Osteoblast (primary cell): ENCODE measurements around the gene MGMT. TPM values are rescaled to one million over a fixed set of nuclear protein-coding genes. Genes with fewer than 3 reads are reported as not detected.
A peak's percentile ranks its signal among the peaks of the same experiment; 100 is the strongest.

Source experiments
- DNase-seq: peaks from one replicate; pipeline ENCODE4 v3.0.0; 2011; ENCODE audit warnings: low spot score, mixed read lengths; ENCODE audit not compliant: insufficient read length; ENCODE audit errors: missing footprints
- H2AFZ ChIP-seq: 2 replicates; pipeline ENCODE4 v1.6.0; 2011; ENCODE audit warnings: mild to moderate bottlenecking, low read length
- H3K27ac ChIP-seq: 2 replicates; pipeline ENCODE4 v1.5.1; 2011; ENCODE audit warnings: mild to moderate bottlenecking, low read depth, low read length, moderate library complexity
- H3K27me3 ChIP-seq: 2 replicates; pipeline ENCODE4 v1.6.0; 2012; ENCODE audit warnings: mild to moderate bottlenecking, control low read depth, inconsistent platforms, low read length, moderate library complexity; ENCODE audit not compliant: insufficient read depth
- H3K36me3 ChIP-seq: 2 replicates; pipeline ENCODE4 v1.5.1; 2011; ENCODE audit warnings: mild to moderate bottlenecking, low read length, control low read depth, moderate library complexity; ENCODE audit not compliant: insufficient read depth
- H3K4me1 ChIP-seq: 2 replicates; pipeline ENCODE4 v1.5.1; 2011; ENCODE audit warnings: mild to moderate bottlenecking, low read length, control low read depth, moderate library complexity; ENCODE audit not compliant: insufficient read depth
- H3K4me2 ChIP-seq: 2 replicates; pipeline ENCODE4 v1.6.0; 2011; ENCODE audit warnings: mild to moderate bottlenecking, low read length; ENCODE audit not compliant: insufficient read depth
- H3K4me3 ChIP-seq: fragments of 200-600 bp; sonication (generic); 3 replicates; pipeline ENCODE4 v1.5.1; 2012; ENCODE audit warnings: mild to moderate bottlenecking, low read length, inconsistent platforms; ENCODE audit not compliant: insufficient read depth
- H3K79me2 ChIP-seq: 2 replicates; pipeline ENCODE4 v1.6.0; 2012; ENCODE audit warnings: mild to moderate bottlenecking, low read length, control low read depth, inconsistent platforms; ENCODE audit not compliant: insufficient read depth
- H3K9me3 ChIP-seq: 2 replicates; pipeline ENCODE4 v1.5.1; 2011; ENCODE audit warnings: low read depth, low read length, control low read depth
- H4K20me1 ChIP-seq: 2 replicates; pipeline ENCODE4 v1.6.0; 2012; ENCODE audit warnings: mild to moderate bottlenecking, low read length, control low read depth; ENCODE audit not compliant: insufficient read depth
- total RNA-seq: library from RNA; depleted of rRNA; stranded (reverse); fragments of >200 nt; gene quantifications from 2 replicates; pipeline ENCODE4 v1.2.3, GENCODE V29; 2012
- TF ChIP-seq, protein P1 (sequence below): IDR thresholded peaks from 2 replicates; pipeline ENCODE4 v1.5.1; 2011; ENCODE audit warnings: mild to moderate bottlenecking, low read depth, low read length, moderate library complexity; ENCODE audit errors: extremely low read depth

Gene MGMT
- total RNA-seq, 1 donor = 21.0 TPM

DNA sequence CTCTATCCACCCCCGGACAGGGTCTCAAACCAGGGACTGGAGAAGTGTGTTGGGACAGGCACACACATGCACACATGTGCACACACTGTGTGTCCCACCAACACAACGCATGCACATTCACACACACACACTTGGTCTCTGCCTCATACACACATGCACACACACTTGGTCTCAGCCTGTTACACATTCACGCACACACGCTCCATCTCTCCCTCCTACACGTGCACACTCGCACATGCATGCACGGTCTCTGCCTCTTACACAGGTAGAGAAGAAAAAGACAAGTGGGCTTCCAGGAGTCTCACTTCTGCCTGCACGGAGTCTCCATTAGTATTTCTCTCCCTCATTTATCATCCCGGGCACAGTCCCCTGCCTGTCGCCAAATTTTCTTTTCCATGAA lies 325.8 kb downstream of the MGMT start:
- no peak overlapping the region for H3K4me3 ChIP-seq
- peak; percentile 9 for DNase-seq
- no peak overlapping the region for H3K27ac ChIP-seq
- TF ChIP-seq, protein P1, sequence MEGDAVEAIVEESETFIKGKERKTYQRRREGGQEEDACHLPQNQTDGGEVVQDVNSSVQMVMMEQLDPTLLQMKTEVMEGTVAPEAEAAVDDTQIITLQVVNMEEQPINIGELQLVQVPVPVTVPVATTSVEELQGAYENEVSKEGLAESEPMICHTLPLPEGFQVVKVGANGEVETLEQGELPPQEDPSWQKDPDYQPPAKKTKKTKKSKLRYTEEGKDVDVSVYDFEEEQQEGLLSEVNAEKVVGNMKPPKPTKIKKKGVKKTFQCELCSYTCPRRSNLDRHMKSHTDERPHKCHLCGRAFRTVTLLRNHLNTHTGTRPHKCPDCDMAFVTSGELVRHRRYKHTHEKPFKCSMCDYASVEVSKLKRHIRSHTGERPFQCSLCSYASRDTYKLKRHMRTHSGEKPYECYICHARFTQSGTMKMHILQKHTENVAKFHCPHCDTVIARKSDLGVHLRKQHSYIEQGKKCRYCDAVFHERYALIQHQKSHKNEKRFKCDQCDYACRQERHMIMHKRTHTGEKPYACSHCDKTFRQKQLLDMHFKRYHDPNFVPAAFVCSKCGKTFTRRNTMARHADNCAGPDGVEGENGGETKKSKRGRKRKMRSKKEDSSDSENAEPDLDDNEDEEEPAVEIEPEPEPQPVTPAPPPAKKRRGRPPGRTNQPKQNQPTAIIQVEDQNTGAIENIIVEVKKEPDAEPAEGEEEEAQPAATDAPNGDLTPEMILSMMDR = no peak
- H3K36me3 ChIP-seq = no peaks in the 10 kb centered on the region
- no peaks in the 10 kb centered on the region for H3K27me3 ChIP-seq
- no peak overlapping the region for H2AFZ ChIP-seq
- H3K79me2 ChIP-seq = no peaks in the 10 kb centered on the region
- no peaks in the 10 kb centered on the region for H4K20me1 ChIP-seq
- H3K4me1 ChIP-seq = peaks cover 8% of the 10 kb centered on the region
- H3K9me3 ChIP-seq = no peaks in the 10 kb centered on the region
- no peak overlapping the region for H3K4me2 ChIP-seq

DNA sequence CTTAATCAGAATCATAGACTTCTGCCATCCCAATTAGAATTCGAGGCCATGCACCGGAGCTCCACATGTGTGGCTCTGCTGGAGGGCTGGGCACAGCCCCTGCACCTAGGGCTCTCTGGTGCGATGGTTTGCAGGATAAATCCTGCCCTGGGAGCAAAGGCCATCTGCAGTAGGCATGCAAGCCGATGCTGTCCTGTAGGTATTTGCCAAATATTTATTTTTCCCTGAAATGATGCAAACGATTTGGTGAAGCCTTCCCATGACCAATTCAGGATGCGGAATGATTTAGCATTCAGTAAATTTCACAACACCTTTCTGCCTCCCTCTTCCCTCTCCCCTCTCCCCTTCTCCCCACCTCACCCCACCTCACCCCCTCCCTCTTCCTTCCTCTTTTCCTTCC lies 326.4 kb downstream of the MGMT start:
- Histone ChIP-seq H3K79me2 (no peaks in the 10 kb centered on the region), H2AFZ (no peak overlapping the region), H3K36me3 (no peaks in the 10 kb centered on the region), H3K9me3 (no peaks in the 10 kb centered on the region), H3K4me3 (no peak overlapping the region), H3K27ac (no peak overlapping the region), H3K4me1 (peaks cover 8% of the 10 kb centered on the region), H4K20me1 (no peaks in the 10 kb centered on the region), H3K4me2 (no peak overlapping the region), H3K27me3 (no peaks in the 10 kb centered on the region)
- no peak for DNase-seq
- TF ChIP-seq, protein P1 = no peak

DNA sequence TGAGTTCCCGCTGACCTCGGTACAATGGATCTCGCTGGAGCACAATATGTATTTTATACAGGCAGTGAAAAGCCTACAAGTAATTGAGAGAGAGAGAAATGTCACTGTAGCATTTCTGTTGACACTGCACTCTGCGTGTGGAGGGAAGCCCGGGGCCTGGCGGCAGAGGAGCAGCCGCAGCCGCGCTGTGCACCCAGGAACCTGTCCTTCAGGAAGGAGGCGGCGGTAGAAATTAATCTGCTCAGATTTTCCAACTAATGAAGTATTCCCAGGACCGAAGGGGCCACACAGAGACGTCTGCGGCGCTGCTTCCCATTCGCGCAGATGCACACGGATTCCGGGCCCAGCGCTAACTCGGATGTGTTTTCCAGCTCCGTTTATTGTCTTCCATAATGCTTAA lies 327.0 kb downstream of the MGMT start:
- peak; percentile 35 for DNase-seq
- Histone ChIP-seq H3K4me2 (no peak overlapping the region), H3K9me3 (no peaks in the 10 kb centered on the region), H3K79me2 (no peaks in the 10 kb centered on the region), H3K4me3 (no peak overlapping the region), H3K27ac (no peak overlapping the region), H3K4me1 (peaks cover 8% of the 10 kb centered on the region), H2AFZ (no peak overlapping the region), H4K20me1 (no peaks in the 10 kb centered on the region), H3K27me3 (no peaks in the 10 kb centered on the region), H3K36me3 (no peaks in the 10 kb centered on the region)
- TF ChIP-seq, protein P1 = no peak

DNA sequence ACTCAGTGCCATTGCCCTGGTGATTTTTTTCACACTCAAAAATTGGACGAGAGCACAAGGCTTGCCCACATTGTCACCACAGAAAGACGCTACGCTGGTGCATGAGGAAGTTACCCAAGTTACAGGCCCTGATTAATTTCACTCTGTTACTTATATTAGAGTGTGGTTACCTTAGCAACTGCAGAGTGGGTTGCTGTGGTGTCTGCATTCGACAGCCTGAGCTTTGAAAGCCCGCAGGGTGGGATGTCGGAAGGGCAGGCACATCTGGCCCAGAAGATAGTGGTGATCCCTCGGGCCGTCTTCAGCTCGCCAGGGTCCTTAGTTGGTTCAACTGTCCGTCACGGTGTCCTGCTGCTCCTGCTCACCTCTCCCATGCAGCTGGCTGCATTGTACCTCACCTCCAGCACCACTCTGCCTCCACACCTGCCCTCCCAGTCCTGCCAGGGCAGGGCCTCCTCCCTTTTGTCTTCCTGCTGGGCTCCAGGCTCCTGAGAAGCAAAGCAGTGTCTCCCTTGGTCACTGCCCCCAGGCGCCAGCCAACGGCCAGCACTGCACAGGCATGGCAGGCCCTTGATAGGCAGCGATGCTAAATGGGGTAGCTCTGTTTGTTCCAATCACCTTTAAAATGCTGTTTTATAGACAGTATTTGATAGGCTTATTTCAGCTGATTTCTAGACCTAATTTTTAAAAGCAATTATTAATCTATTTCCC lies 329.8 kb downstream of the MGMT start:
- no peaks in the 10 kb centered on the region for H3K36me3 ChIP-seq
- H3K27ac ChIP-seq = no peak overlapping the region
- no peaks in the 10 kb centered on the region for H3K27me3 ChIP-seq
- H3K4me1 ChIP-seq = no peaks in the 10 kb centered on the region
- H4K20me1 ChIP-seq = no peaks in the 10 kb centered on the region
- H3K79me2 ChIP-seq = no peaks in the 10 kb centered on the region
- no peak overlapping the region for H2AFZ ChIP-seq
- no peak overlapping the region for H3K4me3 ChIP-seq
- no peak overlapping the region for H3K4me2 ChIP-seq
- TF ChIP-seq, protein P1 = no peak
- no peaks in the 10 kb centered on the region for H3K9me3 ChIP-seq
- DNase-seq = no peak
